Thyroid gland (tissue), 4 donors: ENCODE measurements around the gene IZUMO2. TPM values are rescaled to one million over a fixed set of nuclear protein-coding genes. Genes with fewer than 3 reads are reported as not detected.
"Not testable (repeated sequence)": the region's sequence is repeated elsewhere in the genome, so short reads cannot be mapped to it uniquely, and the experiment has no call there.

Experiments used
- DNase-seq, 2 donors: peaks; one replicate each; pipeline ENCODE4 v3.0.0-alpha.2; 2019
- H3K27ac ChIP-seq, 3 donors: fragments of 200-600 bp; sonication (generic); 1 replicate in 2 of 3; 2 replicates in 1 of 3; pipeline ENCODE4 v1.5.1; 2016 to 2019; ENCODE audit warnings: mild to moderate bottlenecking in 1 of 3, moderate library complexity in 1 of 3
- H3K27me3 ChIP-seq: fragments of 200-600 bp; sonication (generic); one replicate; pipeline ENCODE4 v1.5.1; 2019
- H3K36me3 ChIP-seq, 2 donors: fragments of 200-600 bp; sonication (generic); one replicate each; pipeline ENCODE4 v1.5.1; 2016 to 2019
- H3K4me1 ChIP-seq, 2 donors: fragments of 200-600 bp; sonication (generic); one replicate each; pipeline ENCODE4 v1.5.1; 2017 to 2019
- H3K4me3 ChIP-seq, 3 donors: fragments of 200-600 bp; sonication (generic); replicated peaks in 1 of 3; 1 replicate in 2 of 3; 2 replicates in 1 of 3; pipeline ENCODE4 v1.5.1; 2016; ENCODE audit warnings: mild to moderate bottlenecking in 1 of 3
- H3K9me3 ChIP-seq: fragments of 200-600 bp; sonication (generic); one replicate; pipeline ENCODE4 v1.5.1; 2017
- CTCF ChIP-seq, 6 experiments: fragments of 200-600 bp in 3 of 6; fragments of 450-650 bp in 3 of 6; sonication (generic) in 3 of 6; IDR thresholded peaks; one replicate each; pipeline ENCODE4 v1.5.1; 2016 to 2019; ENCODE audit warnings: antibody characterized with exemption in 6 of 6, mild to moderate bottlenecking in 2 of 6, inconsistent platforms in 1 of 6, moderate library complexity in 1 of 6
- POLR2A ChIP-seq, 2 donors: fragments of 450-650 bp; IDR thresholded peaks; one replicate each; pipeline ENCODE4 v1.6.1; 2017; ENCODE audit warnings: antibody characterized with exemption in 2 of 2, mild to moderate bottlenecking in 2 of 2, moderate library complexity in 1 of 2
- WGBS, 2 donors: methylation state at CpG; one replicate each; pipeline ENCODE4 v1.1.5; 2017; 5-methylcytosine and 5-hydroxymethylcytosine counted together
- intact Hi-C: fragments of 100-400 bp; cut with DNase I; formaldehyde crosslinking; loops from one replicate; pipeline ENCODE4 v1.15.1; 2023
- total RNA-seq, 4 donors: library from RNA; depleted of rRNA; stranded (reverse); fragments of >200 nt; gene quantifications; one replicate each; pipeline ENCODE4 v1.2.3, GENCODE V29; 2016

The IZUMO2 gene
- total RNA-seq, 4 donors from 2014 or later: not detected

- WGBS, 2 donors: 80 to 85% methylated on average over 8 of the region's 8 CpGs
- TF ChIP-seq CTCF (IDR thresholded peaks at IDR 0.05) (no peak), POLR2A (IDR thresholded peaks at IDR 0.05) (no peak)
- H3K9me3 ChIP-seq: no peaks in the 10 kb centered on the region
- no peaks in the 10 kb centered on the region for H3K36me3 ChIP-seq
- no peak for DNase-seq
- no peaks in the 10 kb centered on the region for H3K4me1 ChIP-seq
- no peak overlapping the region for H3K4me3 ChIP-seq
- H3K27me3 ChIP-seq: no peaks in the 10 kb centered on the region
- intact Hi-C loops: no loop called here
- H3K27ac ChIP-seq: no peak overlapping the region
These were observed 7.5 kb downstream of the IZUMO2 start for GRCh38 chr19:50155520-50156109.

GRCh38 chr19:50154529-50154928, 8.6 kb downstream of the IZUMO2 start:
- no peaks in the 10 kb centered on the region for H3K4me1 ChIP-seq
- no peaks in the 10 kb centered on the region for H3K36me3 ChIP-seq
- no peaks in the 10 kb centered on the region for H3K9me3 ChIP-seq
- intact Hi-C loops: no loop called here
- no peak for TF ChIP-seq CTCF (IDR thresholded peaks at IDR 0.05)
- no peak for TF ChIP-seq POLR2A (IDR thresholded peaks at IDR 0.05)
- no peak overlapping the region for H3K4me3 ChIP-seq
- 78 to 87% methylated on average over 16 of the region's 16 CpGs for WGBS, 2 donors
- no peaks in the 10 kb centered on the region for H3K27me3 ChIP-seq
- no peak overlapping the region for H3K27ac ChIP-seq
- no peak for DNase-seq

- no peak for DNase-seq
- 70 to 89% methylated on average over 4 of the region's 4 CpGs for WGBS, 2 donors
- no peaks in the 10 kb centered on the region for H3K9me3 ChIP-seq
- intact Hi-C loops: no loop called here
- no peaks in the 10 kb centered on the region for H3K27me3 ChIP-seq
- H3K27ac ChIP-seq: no peak overlapping the region
- H3K36me3 ChIP-seq: no peaks in the 10 kb centered on the region
- no peaks in the 10 kb centered on the region for H3K4me1 ChIP-seq
- H3K4me3 ChIP-seq: no peak overlapping the region
- TF ChIP-seq POLR2A (IDR thresholded peaks at IDR 0.05) (no peak), CTCF (IDR thresholded peaks at IDR 0.05) (no peak)
These were observed 10.5 kb downstream of the IZUMO2 start for GRCh38 chr19:50152578-50152977.

- Histone ChIP-seq H3K9me3 (no peaks in the 10 kb centered on the region), H3K4me1 (peaks cover 0 to 7% of the 10 kb centered on the region in 2 donors), H3K4me3 (peak overlapping the region in 1 of 3 donors; percentile 34), H3K27me3 (no peaks in the 10 kb centered on the region), H3K27ac (no peak overlapping the region), H3K36me3 (no peaks in the 10 kb centered on the region)
- TF ChIP-seq CTCF (IDR thresholded peaks at IDR 0.05) (no peak), POLR2A (IDR thresholded peaks at IDR 0.05) (no peak)
- intact Hi-C loops: no loop called here
- no peak for DNase-seq
These were observed 14.6 kb downstream of the IZUMO2 start for GRCh38 chr19:50148528-50148927.

GRCh38 chr19:50147462-50148423, 15.3 kb downstream of the IZUMO2 start:
- H3K9me3 ChIP-seq: no peaks in the 10 kb centered on the region
- TF ChIP-seq POLR2A (IDR thresholded peaks at IDR 0.05) (peak in 1 of 2 donors; percentile 71), CTCF (IDR thresholded peaks at IDR 0.05) (peak in 5 of 6 experiments; percentile 29 to 93 (median 75))
- no peaks in the 10 kb centered on the region for H3K27me3 ChIP-seq
- WGBS, 2 donors: 0 to 1% methylated on average over 29 to 44 of the region's 52 CpGs
- DNase-seq: peak; percentile 94 to 95
- H3K36me3 ChIP-seq: no peaks in the 10 kb centered on the region
- H3K4me1 ChIP-seq: peaks cover 0 to 7% of the 10 kb centered on the region in 2 donors
- H3K4me3 ChIP-seq: peak overlapping the region; percentile 22 to 38 (median 34)
- intact Hi-C loops: no loop called here
- peak overlapping the region; percentile 62 to 81 (median 76) for H3K27ac ChIP-seq

GRCh38 chr19:50141921-50142320, 21.2 kb downstream of the IZUMO2 start:
- H3K4me3 ChIP-seq, H3K27me3 ChIP-seq: not testable (repeated sequence)

GRCh38 chr19:50140118-50140845, 22.8 kb downstream of the IZUMO2 start:
- DNase-seq, H3K4me1 ChIP-seq, H3K36me3 ChIP-seq, H3K4me3 ChIP-seq, H3K27ac ChIP-seq, intact Hi-C loops, H3K9me3 ChIP-seq, H3K27me3 ChIP-seq: not testable (repeated sequence)
- WGBS, 2 donors: 91 to 92% methylated on average over 27 to 34 of the region's 36 CpGs

More at GRCh38 chr19:50141921-50142320, 21.2 kb downstream of the IZUMO2 start:
- H3K4me1 ChIP-seq, H3K27ac ChIP-seq, H3K9me3 ChIP-seq, H3K36me3 ChIP-seq, DNase-seq, intact Hi-C loops: not testable (repeated sequence)
- 100% methylated on average over 1 of the region's 1 CpG for WGBS, 2 donors
